Stimulated activated CD8-positive, alpha-beta memory T cell treated with anti-CD3 and anti-CD28 coated beads, Interleukin-15, amount 100 ng/mL, for 24 hours (primary cell): Measurements from ENCODE around the gene MXRA7.
"Not testable (repeated sequence)": the region's sequence is repeated elsewhere in the genome, so short reads cannot be mapped to it uniquely, and the experiment has no call there.

Experiments
- DNase-seq: peaks from one replicate; pipeline ENCODE4 v3.0.0-alpha.2; 2020; ENCODE audit warnings: low read depth

The MXRA7 gene

GRCh38 chr17:76643553-76644148 is 67.1 kb downstream of the MXRA7 start, which contains the start of gene ST6GALNAC1:
Gene ST6GALNAC1 (minus strand): TSS chr17:76643757. CDS start chr17:76643638, 119 bp downstream.
- no peak for DNase-seq

- DNase-seq: no peak
Measured at GRCh38 chr17:76642994-76643393, 67.8 kb downstream of the MXRA7 start.

DNA sequence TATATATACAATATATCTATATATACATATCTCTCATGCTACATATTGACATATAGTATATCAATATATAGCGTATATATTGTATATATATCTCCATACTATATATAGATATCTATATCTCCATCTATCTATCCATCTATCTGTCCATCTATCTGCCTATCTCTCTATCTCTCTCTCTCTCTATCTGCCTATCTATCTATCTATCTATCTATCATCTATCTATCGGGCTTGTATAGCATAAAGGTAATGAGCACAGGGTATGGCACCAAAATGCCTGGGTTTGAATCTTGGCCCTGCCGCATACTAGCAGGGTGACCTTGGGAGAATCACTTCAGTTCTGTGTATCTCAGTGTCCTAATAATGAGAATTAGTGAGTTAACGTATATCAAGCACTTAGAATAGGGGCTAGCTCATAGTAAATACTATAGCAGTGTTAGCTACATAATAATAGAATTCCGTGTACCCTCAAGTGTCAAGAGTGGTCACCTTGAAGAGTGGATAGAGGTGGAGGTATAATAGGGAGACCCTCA is 68.7 kb downstream of the MXRA7 start:
- DNase-seq: no peak

GRCh38 chr17:76641501-76641900 is 69.3 kb downstream of the MXRA7 start:
- no peak for DNase-seq

DNA sequence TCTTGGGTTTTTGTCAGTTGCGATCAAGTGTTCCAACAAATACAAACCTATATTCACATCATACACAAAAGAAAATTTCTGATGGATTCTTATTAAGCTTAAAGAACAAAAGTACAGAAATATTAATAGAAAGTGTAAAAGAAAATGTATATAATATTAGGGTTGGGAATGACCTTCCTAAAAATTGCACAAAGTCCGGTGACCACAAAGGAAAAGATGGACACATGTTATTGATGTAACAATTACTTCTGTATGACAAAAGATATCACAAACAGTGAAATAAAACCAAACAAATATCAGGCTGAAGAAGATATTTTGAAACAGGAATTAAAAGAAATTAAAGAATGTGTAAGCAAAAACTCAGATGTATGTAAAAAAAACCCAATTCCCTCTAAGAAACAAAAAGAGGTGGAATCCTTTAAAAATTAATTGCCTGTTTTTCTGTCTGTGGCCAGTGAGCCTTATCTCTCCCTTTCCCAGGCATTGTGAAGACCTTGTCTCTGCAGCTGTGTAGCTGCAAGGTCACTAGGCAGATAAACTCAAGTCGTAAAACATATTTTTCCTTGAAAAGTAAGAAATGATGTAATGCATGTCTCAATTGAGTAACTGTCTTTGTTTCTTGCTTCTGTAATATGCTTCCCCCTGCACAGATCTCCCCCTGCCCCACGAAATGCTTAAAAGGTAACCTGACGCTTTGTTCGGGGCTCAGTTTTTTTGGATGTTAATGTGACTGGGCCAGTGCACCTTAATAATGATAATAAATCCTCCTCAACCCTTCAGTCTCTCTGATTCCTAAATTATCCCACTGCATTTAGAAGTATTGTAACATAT is 70.0 kb downstream of the MXRA7 start:
- no peak for DNase-seq

GRCh38 chr17:76638263-76638662 is 72.5 kb downstream of the MXRA7 start:
- no peak for DNase-seq

GRCh38 chr17:76636486-76637206 is 74.1 kb downstream of the MXRA7 start:
- not testable (repeated sequence) for DNase-seq

GRCh38 chr17:76635659-76636360 is 75.0 kb downstream of the MXRA7 start:
- DNase-seq: no peak

- no peak for DNase-seq
Measured at GRCh38 chr17:76635039-76635438, 75.7 kb downstream of the MXRA7 start.

DNA sequence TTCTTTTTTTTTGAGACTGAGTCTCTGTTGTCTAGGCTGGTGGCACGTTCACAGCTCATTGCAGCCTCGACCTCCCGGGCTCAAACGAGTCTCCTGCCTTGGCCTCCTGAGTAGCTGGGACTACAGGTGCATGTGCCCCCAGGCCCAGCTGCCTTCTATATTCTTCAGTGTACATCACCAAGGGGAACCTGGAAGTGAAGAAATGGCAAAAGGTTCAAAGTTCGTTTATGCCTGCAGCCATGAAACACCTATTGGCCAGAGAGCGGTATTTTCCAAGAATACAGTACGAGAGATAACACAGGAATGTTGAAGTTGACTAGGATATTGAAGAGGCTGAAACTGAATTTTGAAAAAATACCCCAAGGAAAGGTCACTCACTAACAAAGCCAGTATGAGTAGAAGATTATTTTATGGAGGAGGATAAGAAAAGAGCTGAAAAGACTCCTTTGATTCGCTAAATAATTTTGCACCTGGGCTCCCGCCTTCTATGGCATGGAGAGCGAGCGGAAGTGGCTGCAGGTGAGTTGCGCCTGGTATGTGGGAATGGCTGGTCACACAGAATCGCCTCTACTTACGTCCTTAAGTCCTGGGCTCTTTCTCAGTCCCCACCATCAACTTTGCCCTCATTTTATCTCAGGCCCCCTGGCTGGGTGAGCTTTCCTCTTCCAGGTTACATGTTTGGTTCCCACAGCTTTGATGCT is 77.0 kb downstream of the MXRA7 start:
- no peak for DNase-seq

GRCh38 chr17:76631821-76632565 is 78.8 kb downstream of the MXRA7 start:
- no peak for DNase-seq

- no peak for DNase-seq
Measured at GRCh38 chr17:76630151-76630550, 80.6 kb downstream of the MXRA7 start.
